ENCODE results near the gene NR6A1.

NR6A1 gene

DNA sequence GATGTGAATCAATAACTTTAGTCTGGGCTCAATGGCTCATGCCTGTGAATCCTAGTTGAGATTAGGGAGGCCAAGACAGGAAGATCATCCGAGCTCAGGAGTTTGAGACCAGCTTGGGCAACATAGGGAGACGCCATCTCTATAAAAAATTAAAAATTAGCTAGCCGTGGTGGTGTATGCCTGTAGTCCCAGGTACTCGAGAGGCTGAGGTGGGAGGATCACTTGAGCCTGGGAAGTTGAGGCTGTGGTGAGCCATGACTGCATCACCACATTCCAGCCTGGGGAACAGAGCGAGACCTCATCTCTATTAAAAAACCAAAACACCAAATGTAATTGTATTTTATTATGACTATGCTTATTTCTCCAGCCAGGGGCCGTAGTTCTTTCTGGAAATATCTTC is 194.4 kb downstream of the NR6A1 start:
- Histone ChIP-seq H3K4me1 (ENCODE audit: insufficient read depth, low read length, poor library complexity, severe bottlenecking) (peaks cover 3% of the 10 kb centered on the region), H3K36me3 (ENCODE audit: insufficient read depth, low read length) (no peaks in the 10 kb centered on the region), H3K9me2 (replicated peaks; ENCODE audit: low read depth, low read length) (no peaks in the 10 kb centered on the region), H3K9me3 (ENCODE audit: insufficient read depth, low read depth, low read length) (no peaks in the 10 kb centered on the region), H3K27me3 (ENCODE audit: insufficient read depth, low read length, poor library complexity, severe bottlenecking) (no peaks in the 10 kb centered on the region), H2AFZ (ENCODE audit: low read length) (no peak overlapping the region), H3K4me2 (ENCODE audit: low read depth, low read length, poor library complexity, severe bottlenecking) (no peak overlapping the region), H3F3A (ENCODE audit: low read depth) (no peaks in the 10 kb centered on the region), H3K79me2 (ENCODE audit: insufficient read depth, low read length) (no peaks in the 10 kb centered on the region), H3K4me3 (ENCODE audit: low read length, poor library complexity, severe bottlenecking) (no peak overlapping the region), H3K9ac (ENCODE audit: low read depth, low read length, poor library complexity, severe bottlenecking) (no peak overlapping the region), H4K20me1 (ENCODE audit: insufficient read depth, low read length, poor library complexity, severe bottlenecking) (no peaks in the 10 kb centered on the region)
- TF ChIP-seq, protein P1, sequence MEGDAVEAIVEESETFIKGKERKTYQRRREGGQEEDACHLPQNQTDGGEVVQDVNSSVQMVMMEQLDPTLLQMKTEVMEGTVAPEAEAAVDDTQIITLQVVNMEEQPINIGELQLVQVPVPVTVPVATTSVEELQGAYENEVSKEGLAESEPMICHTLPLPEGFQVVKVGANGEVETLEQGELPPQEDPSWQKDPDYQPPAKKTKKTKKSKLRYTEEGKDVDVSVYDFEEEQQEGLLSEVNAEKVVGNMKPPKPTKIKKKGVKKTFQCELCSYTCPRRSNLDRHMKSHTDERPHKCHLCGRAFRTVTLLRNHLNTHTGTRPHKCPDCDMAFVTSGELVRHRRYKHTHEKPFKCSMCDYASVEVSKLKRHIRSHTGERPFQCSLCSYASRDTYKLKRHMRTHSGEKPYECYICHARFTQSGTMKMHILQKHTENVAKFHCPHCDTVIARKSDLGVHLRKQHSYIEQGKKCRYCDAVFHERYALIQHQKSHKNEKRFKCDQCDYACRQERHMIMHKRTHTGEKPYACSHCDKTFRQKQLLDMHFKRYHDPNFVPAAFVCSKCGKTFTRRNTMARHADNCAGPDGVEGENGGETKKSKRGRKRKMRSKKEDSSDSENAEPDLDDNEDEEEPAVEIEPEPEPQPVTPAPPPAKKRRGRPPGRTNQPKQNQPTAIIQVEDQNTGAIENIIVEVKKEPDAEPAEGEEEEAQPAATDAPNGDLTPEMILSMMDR (conservative IDR thresholded peaks at IDR 0.05; ENCODE audit: low read length): no peak
- no peak for TF ChIP-seq EZH2phosphoT487 (IDR thresholded peaks at IDR 0.05; ENCODE audit: borderline replicate concordance)

DNA sequence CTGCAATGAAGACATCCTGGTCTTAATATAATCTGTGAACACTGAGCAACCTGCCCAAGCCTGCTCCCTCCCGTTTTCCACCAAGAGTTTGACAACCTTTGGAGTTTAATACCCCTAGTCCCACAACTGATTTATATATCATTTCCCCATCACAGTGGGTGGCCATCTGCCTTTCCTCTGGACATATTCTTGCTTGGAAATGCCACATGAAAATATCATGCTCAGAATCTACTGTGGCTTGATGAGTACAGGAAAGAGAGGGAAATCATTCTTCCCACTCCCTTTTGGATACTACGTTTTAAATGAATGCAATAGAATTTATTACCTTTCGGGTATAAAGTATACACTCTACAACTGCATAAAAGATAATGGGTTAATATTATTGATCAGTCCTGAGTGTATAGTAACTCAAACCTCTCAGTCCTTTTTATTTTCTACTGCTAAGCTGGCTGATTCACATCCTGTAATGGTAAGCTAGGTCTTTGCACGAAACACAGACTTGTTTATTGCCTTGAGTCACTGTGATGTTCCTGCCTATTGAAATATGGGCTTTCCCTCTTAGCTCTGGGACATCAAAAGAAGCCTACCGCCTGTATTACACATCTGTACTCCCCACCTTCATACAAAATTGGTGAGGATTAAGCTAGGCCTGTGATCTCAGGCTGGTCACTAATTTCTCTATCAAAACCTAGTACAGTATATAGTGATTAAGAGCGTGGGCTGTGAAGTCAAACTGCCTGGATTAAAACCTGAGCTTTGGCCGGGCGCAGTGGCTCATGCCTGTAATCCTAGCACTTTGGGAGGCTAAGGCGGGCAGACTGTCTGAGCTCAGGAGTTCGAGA is 196.4 kb downstream of the NR6A1 start:
- Histone ChIP-seq H3K4me3 (ENCODE audit: low read length, poor library complexity, severe bottlenecking) (no peak overlapping the region), H3K9me3 (ENCODE audit: insufficient read depth, low read depth, low read length) (no peaks in the 10 kb centered on the region), H2AFZ (ENCODE audit: low read length) (no peak overlapping the region), H3K4me2 (ENCODE audit: low read depth, low read length, poor library complexity, severe bottlenecking) (no peak overlapping the region), H3F3A (ENCODE audit: low read depth) (no peaks in the 10 kb centered on the region), H3K36me3 (ENCODE audit: insufficient read depth, low read length) (no peaks in the 10 kb centered on the region), H3K79me2 (ENCODE audit: insufficient read depth, low read length) (no peaks in the 10 kb centered on the region), H3K9ac (ENCODE audit: low read depth, low read length, poor library complexity, severe bottlenecking) (no peak overlapping the region), H3K4me1 (ENCODE audit: insufficient read depth, low read length, poor library complexity, severe bottlenecking) (peaks cover 3% of the 10 kb centered on the region), H3K27me3 (ENCODE audit: insufficient read depth, low read length, poor library complexity, severe bottlenecking) (no peaks in the 10 kb centered on the region), H3K9me2 (replicated peaks; ENCODE audit: low read depth, low read length) (no peaks in the 10 kb centered on the region), H4K20me1 (ENCODE audit: insufficient read depth, low read length, poor library complexity, severe bottlenecking) (no peaks in the 10 kb centered on the region)
- TF ChIP-seq EZH2phosphoT487 (IDR thresholded peaks at IDR 0.05; ENCODE audit: borderline replicate concordance): no peak
- TF ChIP-seq, protein P1 (conservative IDR thresholded peaks at IDR 0.05; ENCODE audit: low read length): no peak

DNA sequence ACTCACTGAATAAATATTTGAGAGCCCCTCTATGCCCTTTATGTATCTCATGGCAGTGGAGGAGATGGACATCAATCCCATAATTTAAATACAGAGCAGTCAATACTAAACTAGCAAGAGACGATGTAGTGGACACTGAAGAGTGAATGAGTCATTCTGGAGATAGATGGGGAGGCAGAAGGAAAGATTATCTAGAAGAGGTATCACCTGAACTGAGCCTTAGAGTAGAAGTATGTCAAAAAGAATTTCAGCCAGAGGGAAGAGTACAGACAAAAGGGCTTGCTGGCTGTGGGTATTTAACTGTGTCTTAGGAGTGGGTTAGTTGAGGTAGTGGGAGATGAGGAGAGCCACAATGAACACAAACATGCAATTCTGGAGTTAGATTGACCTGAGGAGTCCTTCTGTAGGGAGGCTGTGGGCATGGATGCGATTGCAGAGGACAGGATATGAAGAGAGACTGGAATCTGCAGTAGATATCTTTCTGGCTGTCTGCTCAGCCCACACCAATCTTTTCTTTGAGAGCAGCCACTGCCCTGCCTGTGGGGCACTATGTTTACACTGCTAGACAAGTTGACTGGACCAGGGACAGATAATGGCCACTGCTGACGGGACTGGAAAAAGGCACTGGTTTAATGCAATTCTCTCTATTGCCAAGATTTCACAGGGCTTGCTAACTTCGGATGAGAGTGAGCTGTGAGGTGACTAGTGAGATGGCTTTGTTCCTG is 200.0 kb downstream of the NR6A1 start:
- Histone ChIP-seq H3K9me2 (replicated peaks; ENCODE audit: low read depth, low read length) (no peaks in the 10 kb centered on the region), H3K79me2 (ENCODE audit: insufficient read depth, low read length) (no peaks in the 10 kb centered on the region), H3K36me3 (ENCODE audit: insufficient read depth, low read length) (no peaks in the 10 kb centered on the region), H3K9ac (ENCODE audit: low read depth, low read length, poor library complexity, severe bottlenecking) (no peak overlapping the region), H2AFZ (ENCODE audit: low read length) (no peak overlapping the region), H3K4me2 (ENCODE audit: low read depth, low read length, poor library complexity, severe bottlenecking) (no peak overlapping the region), H3K4me3 (ENCODE audit: low read length, poor library complexity, severe bottlenecking) (no peak overlapping the region), H3K4me1 (ENCODE audit: insufficient read depth, low read length, poor library complexity, severe bottlenecking) (peaks cover 3% of the 10 kb centered on the region), H4K20me1 (ENCODE audit: insufficient read depth, low read length, poor library complexity, severe bottlenecking) (no peaks in the 10 kb centered on the region), H3K9me3 (ENCODE audit: insufficient read depth, low read depth, low read length) (no peaks in the 10 kb centered on the region), H3K27me3 (ENCODE audit: insufficient read depth, low read length, poor library complexity, severe bottlenecking) (no peaks in the 10 kb centered on the region), H3F3A (ENCODE audit: low read depth) (no peaks in the 10 kb centered on the region)
- TF ChIP-seq EZH2phosphoT487 (IDR thresholded peaks at IDR 0.05; ENCODE audit: borderline replicate concordance): no peak
- TF ChIP-seq, protein P1 (conservative IDR thresholded peaks at IDR 0.05; ENCODE audit: low read length): no peak

All from Loucy (cell line).